ENCODE results near the gene KDM2B.

DNA sequence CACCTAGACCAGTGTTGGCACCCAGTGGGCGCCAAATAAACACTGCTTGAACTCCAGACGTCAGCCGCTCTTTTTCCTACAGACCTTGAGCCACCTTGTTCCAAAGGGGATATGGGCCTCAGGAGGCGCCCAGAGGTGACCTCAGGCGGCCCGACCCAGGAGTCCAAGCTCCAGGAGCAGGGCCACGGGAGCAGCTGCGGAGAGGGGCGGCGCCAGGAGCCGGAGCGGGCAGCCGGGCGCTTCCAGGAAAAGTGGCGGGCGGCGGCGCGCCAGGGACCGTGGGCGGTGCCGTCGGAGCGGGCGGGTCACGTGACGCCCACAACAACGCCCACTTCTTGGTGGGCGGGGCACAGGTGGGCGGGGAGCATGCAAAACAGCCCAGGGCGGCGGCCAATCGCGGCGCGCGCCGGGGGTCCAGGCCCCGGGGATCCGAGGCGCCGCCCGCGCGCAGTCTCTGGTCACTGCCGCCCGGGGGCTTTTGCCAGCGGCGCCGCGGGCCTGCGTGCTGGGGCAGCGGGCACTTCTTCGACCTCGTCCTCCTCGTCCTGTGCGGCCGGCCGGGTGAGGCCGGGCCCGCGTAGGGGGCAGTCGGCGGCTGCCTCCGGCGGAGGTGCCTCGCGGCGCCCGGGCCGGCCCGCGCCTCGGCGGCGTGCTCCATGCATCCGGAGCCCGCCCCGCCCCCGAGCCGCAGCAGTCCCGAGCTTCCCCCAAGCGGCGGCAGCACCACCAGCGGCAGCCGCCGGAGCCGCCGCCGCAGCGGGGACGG, 45.4 kb upstream of the KDM2B start, which contains the start of gene ORAI1:
- peak; percentile 42 for TF ChIP-seq CTCF (IDR thresholded peaks at IDR 0.05; ENCODE audit: borderline replicate concordance, extremely low read depth, low read length, poor library complexity, severe bottlenecking)
- no peak for TF ChIP-seq EZH2 (IDR thresholded peaks at IDR 0.05; ENCODE audit: borderline replicate concordance, low read depth, low read length, severe bottlenecking)
